Left renal cortex interstitium (tissue), 4 donors: ENCODE data around the gene WARS2. TPM values are rescaled to one million over a fixed set of nuclear protein-coding genes. Genes with fewer than 3 reads are reported as not detected.

Source experiments
- DNase-seq, 4 donors: peaks; one replicate each; pipeline ENCODE4 v3.0.0-alpha.2; 2013; ENCODE audit warnings: low read depth in 4 of 4, low spot score in 2 of 4, missing footprints in 1 of 4
- polyA plus RNA-seq, 4 donors: library from polyadenylated mRNA; unstranded; fragments of 120-200 nt; gene quantifications; one replicate each; pipeline ENCODE4 v1.2.1, GENCODE V29; 2013; ENCODE audit not compliant: insufficient read length in 4 of 4

WARS2 gene
- polyA plus RNA-seq, 4 donors, result 18.0 to 24.8 (median 19.7) TPM

DNA sequence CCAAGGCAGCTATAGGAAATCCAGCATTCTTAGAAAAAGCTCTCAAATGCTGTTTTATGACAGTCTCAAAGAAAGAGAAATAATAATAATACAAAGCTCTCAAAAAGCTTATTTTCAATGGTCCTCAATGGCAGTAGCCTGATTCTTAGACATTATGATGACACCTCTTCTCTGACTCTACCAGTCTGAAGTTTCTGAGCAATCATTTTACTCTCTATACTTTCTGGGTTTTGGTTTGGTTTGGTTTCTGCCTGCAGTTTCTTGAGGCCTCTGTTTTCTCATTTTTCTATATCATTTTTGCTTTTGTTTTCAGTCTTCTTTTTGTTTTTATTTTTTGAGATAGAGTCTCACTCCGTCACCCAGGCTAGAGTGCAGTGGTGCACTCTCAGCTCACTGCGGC is 102.1 kb downstream of the WARS2 start:
- DNase-seq, result no peak

DNA sequence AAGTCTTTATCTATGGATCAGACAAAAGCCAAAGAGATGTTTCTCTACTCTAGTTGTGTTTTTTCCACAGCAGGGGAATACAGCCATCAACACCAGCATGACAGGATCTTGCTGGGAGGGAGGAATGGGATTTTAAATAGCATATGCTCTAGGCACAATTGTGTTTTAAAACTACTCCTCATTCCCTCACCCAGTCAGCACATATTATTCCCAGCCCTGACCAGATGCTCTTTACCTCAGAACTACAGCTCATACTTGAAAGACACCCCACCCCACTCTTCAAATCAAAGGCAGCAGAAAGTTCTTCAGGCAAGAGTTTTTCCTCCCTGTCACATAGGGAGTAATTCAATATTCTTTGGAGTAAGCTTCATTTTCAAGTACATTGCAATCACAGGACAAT is 106.1 kb downstream of the WARS2 start:
- DNase-seq, result no peak

DNA sequence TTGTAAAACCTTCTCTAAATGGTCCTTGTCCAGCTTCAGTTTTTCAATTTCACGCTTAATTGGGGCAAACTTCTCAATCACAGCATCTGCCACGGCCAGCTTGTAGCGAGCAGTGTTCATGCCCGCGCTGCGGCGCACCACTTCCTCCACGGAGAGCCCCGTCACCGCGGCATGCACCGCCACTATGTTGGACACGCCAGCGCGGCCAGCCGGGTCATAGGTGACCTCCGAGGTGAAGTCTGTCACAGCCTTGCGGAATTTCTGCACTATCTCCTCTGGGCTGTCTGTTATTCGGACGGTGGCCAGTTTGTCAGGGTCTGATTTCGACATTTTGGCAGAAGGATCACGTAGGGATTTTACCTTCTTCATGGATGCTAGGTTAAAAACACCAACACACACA is 107.5 kb downstream of the WARS2 start:
- no peak for DNase-seq

DNA sequence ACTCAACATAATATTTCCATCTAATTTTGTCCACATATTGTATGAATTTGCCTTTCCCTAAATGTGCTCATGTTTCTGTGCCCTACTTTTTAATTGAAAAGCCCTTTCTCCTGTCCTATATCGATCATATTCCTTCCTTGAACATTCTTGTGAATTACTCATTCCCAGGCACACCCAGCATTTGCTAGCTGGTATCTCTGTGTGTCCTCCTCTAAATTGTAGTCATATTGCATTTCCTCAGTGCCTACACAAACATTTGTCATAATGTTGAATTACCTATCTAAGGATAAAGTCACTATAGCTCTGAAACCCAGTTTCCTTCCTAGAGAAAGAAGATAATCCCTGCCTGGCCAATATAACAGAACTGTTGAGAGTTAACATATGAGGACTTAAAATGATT is 112.7 kb downstream of the WARS2 start:
- no peak for DNase-seq

GRCh38 chr1:119026956-119027355 is 113.5 kb downstream of the WARS2 start:
- no peak for DNase-seq

- no peak for DNase-seq
These were observed 124.9 kb downstream of the WARS2 start for GRCh38 chr1:119015547-119015946.

DNA sequence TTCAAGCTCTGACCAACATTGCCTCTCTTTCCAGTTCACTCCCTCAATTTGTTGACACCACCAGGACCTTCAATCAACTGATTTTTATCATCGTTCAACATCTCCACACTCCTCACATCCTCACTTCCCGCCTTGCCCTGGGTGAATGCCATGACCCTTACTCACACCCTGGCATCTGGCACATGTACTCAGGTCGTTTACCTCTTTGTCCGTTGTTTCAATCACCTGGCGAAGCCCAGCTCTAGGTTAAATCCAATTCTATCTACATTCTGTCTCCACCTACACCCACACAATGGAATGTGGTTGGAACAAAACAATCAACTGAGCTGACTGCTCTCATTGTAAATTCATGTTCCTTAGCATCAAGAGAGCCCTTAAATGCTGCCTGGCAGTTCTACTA is 128.1 kb downstream of the WARS2 start:
- no peak for DNase-seq

DNA sequence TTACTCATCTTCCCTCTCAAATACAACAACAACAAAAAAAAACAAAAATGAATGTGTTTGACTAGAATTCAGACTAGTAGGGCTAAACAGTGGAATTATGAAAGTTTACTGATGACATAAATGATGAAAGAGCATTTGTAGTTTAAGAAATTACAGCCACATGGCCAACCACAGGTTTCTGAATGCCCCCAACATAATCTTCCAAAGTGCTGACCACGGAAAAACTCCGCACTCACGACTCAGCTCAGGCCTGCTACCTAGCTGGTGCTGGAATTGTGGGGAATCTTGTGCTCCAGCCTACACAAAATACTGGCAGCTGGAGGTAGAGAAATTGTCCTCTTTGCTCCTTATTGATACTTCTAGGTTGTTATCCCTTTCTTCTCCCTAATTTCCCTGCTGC is 128.7 kb downstream of the WARS2 start:
- no peak for DNase-seq

DNA sequence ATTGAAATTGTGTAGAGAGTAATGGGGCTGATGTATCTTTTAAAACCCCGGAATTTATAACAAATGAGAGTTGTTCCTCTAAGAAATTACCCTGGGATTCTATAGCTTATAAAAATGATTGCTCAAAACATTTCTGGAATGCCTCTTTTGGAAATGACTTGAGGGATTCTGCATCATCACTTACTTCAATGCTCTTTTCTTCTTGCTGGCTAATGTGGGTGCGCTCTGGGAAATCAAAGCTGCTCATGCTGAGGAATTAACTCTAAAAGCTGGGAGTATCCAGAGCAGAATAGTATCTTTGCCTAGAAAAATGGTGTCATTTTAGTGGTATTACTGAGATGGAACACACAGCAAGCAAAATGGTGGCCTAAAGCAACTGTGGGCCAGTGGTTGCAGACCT is 129.3 kb downstream of the WARS2 start:
- DNase-seq, result no peak

DNA sequence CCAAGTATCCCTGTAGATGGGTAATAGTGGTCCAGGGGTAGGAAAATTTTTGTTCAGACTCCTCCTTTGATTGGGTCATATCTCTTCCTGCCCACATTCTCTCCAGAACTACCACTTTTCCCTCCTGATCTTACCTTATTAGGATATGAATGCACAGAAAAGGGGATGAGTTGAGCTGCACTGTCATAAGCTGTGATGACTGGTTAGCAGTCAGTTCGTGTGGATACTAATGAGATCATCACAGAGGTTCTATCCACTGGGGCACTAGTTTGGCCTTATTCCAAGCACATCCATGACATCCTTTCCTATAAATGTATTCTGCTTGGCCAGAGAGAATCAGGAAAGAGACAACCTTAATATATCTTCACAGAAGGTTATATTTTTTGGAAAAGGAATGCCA is 130.3 kb downstream of the WARS2 start:
- no peak for DNase-seq

GRCh38 chr1:119009312-119009655 is 131.2 kb downstream of the WARS2 start:
- DNase-seq, result no peak

GRCh38 chr1:119008483-119009311 is 131.8 kb downstream of the WARS2 start:
- no peak for DNase-seq

DNA sequence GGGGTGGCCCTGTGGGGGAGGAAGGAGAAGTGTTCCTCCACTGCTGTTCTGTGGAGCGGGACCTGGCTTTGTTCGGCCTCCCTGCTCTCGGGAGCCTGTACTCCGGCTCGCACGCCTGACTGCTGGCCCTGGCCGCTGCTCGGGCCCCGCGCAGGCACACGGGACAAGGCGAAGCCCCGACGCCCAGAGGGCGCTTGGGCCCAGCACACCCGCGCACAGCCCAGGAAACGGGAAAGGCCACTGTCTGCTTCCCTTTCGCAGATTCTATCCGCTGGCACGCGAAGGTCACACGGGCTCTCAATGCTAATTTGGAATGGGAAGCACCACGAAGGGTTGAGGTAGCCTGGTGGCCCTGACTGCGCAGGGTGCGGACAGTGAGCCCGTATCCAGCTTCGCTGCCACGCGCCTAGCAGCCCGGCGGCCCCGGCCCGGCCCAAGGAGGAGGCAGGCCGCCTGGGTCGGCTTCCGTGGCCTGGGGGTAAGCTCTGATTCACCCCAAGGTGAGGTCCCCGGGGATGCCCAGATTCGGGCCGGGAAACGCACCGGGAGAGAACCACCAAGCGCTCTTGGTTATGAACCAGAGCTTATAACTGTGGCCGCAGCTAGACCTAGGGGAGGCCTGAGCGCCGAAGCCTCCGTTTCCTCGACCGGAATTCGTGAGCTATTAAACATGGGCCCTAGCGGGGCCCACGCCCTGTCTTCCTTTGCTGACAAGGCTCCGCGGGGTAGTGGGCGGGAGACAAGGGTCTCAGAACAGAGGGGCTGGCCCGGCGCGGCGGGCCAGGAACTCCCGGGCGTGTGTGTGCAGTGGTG is 132.6 kb downstream of the WARS2 start:
- no peak for DNase-seq

DNA sequence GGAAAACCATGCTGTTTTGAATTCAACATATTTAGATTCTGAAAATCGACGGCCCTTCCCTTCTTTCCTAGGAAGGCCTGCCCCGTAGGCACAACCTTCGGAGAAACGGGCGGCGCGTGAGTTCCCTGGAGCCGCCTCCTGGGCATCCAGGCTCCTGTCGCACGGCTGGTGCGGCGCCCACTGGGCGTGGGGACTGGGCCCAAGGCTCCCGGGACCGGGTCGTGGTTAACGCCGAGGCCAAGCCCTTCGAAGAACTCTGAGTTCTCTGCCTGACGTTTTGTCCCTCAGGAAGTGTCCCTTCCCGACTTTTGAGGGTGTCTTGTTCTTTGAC is 133.1 kb downstream of the WARS2 start:
- DNase-seq, result no peak

- no peak for DNase-seq
These were observed 133.8 kb downstream of the WARS2 start for GRCh38 chr1:119006406-119007279.

GRCh38 chr1:119005724-119006405 is 134.6 kb downstream of the WARS2 start:
- no peak for DNase-seq

DNA sequence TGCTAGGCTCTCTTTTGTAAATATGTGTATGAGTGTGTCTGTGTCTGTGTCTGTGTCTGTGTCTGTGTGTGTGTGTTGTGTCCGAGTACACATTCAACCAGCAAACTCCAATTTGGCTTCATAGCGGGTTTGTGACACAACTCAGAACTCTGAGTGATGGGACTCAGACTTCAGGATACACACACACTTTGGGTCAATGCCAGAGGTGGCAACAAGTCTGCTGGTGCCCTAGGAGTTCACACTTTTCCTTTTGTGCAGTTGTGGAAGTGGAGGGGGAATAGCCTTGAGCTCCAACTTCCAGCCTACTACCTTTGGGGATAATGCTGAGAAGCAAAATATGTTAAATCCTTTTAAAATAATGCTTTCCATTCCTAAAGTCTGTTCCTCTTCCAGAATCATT is 135.7 kb downstream of the WARS2 start:
- no peak for DNase-seq

- DNase-seq, result no peak
These were observed 136.3 kb downstream of the WARS2 start for GRCh38 chr1:119004129-119004527.

GRCh38 chr1:119003413-119004128 is 136.9 kb downstream of the WARS2 start:
- DNase-seq, result no peak
